Glutamatergic neuron (in vitro differentiated cells): Measurements from ENCODE around the gene BUD31. TPM values are rescaled to one million over a fixed set of nuclear protein-coding genes. Genes with fewer than 3 reads are reported as not detected.

Source experiments
- DNase-seq: peaks from one replicate; pipeline ENCODE4 v3.0.0; 2022
- H3K27ac Mint-ChIP-seq: one replicate; pipeline ENCODE4 v1.8.0; 2020; ENCODE audit warnings: mild to moderate bottlenecking, mixed read lengths, inconsistent platforms; ENCODE audit not compliant: unreplicated experiment
- H3K27me3 Mint-ChIP-seq: one replicate; pipeline ENCODE4 v1.8.0; 2020; ENCODE audit warnings: mild to moderate bottlenecking, moderate library complexity, mixed read lengths, inconsistent platforms; ENCODE audit not compliant: unreplicated experiment
- H3K36me3 Mint-ChIP-seq: one replicate; pipeline ENCODE4 v1.8.0; 2020; ENCODE audit warnings: mild to moderate bottlenecking, mixed read lengths, inconsistent platforms; ENCODE audit not compliant: unreplicated experiment
- H3K4me1 Mint-ChIP-seq: one replicate; pipeline ENCODE4 v1.8.0; 2020; ENCODE audit warnings: mild to moderate bottlenecking, low read depth, mixed read lengths, inconsistent platforms; ENCODE audit not compliant: unreplicated experiment
- H3K4me3 Mint-ChIP-seq: one replicate; pipeline ENCODE4 v1.8.0; 2020; ENCODE audit warnings: mild to moderate bottlenecking, mixed read lengths, inconsistent platforms; ENCODE audit not compliant: unreplicated experiment
- H3K9me3 Mint-ChIP-seq: one replicate; pipeline ENCODE4 v1.8.0; 2020; ENCODE audit warnings: mild to moderate bottlenecking, moderate library complexity, mixed read lengths, inconsistent platforms; ENCODE audit not compliant: unreplicated experiment
- total RNA-seq: library from RNA; stranded (reverse); fragmentation: NEBNext Ultra II Directional; extraction: Animal tissue kit (Norgen Biotek cat#: 25700); gene quantifications from one replicate; pipeline ENCODE4 v1.2.1, GENCODE V29; 2021; ENCODE audit not compliant: unreplicated experiment
- TF ChIP-seq, protein P1 (sequence below): fragments of 200-600 bp; sonication (generic); IDR thresholded peaks from one replicate; pipeline ENCODE4 v1.5.0; 2021; ENCODE audit not compliant: partially characterized antibody, unreplicated experiment

The BUD31 gene
- total RNA-seq, 1 donor from 2014 or later = 73.9 TPM

DNA sequence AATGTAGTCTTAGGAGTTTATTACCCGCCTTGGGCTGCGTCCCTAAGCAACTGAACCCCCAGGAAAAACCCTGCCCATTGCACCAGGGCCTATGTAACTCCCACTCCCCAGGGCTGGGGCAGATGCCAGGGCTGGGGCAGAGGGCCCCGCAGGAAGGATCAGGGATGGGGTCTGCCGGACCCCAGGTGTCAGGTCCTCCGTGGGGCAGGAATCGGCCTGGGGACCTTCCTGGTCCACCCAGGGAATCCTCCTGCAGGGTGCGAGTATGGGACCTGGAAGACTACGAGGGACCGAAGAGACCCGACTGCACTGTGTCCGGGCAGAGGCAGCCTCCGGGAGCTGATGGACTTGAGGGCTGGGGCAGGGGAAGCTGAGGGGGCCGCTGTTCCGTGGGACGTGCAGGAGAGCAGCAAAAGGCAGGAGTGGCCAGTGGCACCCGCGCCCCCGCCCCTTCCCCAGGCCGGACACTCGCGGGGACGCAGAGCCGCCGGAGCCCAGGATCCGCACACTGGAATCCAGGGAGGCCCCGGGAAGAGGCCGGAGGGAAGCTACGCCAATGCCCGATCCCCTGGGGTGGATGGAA is 59.7 kb downstream of the BUD31 start:
- Mint-ChIP-seq H3K27ac (no peak overlapping the region), H3K27me3 (peaks cover 19% of the 10 kb centered on the region)
- TF ChIP-seq, protein P1, sequence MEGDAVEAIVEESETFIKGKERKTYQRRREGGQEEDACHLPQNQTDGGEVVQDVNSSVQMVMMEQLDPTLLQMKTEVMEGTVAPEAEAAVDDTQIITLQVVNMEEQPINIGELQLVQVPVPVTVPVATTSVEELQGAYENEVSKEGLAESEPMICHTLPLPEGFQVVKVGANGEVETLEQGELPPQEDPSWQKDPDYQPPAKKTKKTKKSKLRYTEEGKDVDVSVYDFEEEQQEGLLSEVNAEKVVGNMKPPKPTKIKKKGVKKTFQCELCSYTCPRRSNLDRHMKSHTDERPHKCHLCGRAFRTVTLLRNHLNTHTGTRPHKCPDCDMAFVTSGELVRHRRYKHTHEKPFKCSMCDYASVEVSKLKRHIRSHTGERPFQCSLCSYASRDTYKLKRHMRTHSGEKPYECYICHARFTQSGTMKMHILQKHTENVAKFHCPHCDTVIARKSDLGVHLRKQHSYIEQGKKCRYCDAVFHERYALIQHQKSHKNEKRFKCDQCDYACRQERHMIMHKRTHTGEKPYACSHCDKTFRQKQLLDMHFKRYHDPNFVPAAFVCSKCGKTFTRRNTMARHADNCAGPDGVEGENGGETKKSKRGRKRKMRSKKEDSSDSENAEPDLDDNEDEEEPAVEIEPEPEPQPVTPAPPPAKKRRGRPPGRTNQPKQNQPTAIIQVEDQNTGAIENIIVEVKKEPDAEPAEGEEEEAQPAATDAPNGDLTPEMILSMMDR = no peak

More for the DNA sequence above, 59.7 kb downstream of the BUD31 start:
- Mint-ChIP-seq H3K36me3 (no peaks in the 10 kb centered on the region), H3K4me1 (peaks cover 3% of the 10 kb centered on the region), H3K4me3 (no peak overlapping the region), H3K9me3 (peaks cover 17% of the 10 kb centered on the region)
- no peak for DNase-seq

Other genes with a start within 250 kb of the BUD31 start
- not detected for gene KPNA7, start 200.9 kb upstream of the BUD31 start, total RNA-seq
- not detected for gene MYH16, start 136.1 kb upstream of the BUD31 start, total RNA-seq
- 173 TPM for gene ARPC1A, start 83.1 kb upstream of the BUD31 start, total RNA-seq
- 9.5 TPM for gene ARPC1B, start 34.2 kb upstream of the BUD31 start, total RNA-seq
- gene PDAP1, start 372 bp upstream of the BUD31 start, total RNA-seq = 134 TPM
- 5.5 TPM for gene PTCD1, start 29.8 kb downstream of the BUD31 start, total RNA-seq
- 106 TPM for gene CPSF4, start 30.0 kb downstream of the BUD31 start, total RNA-seq
- 291 TPM for gene ATP5MF, start 57.2 kb downstream of the BUD31 start, total RNA-seq
- 19.5 TPM for gene ZNF789, start 63.9 kb downstream of the BUD31 start, total RNA-seq
- gene ZNF394, start 91.3 kb downstream of the BUD31 start, total RNA-seq = 19.9 TPM
- 18.7 TPM for gene ZKSCAN5, start 95.7 kb downstream of the BUD31 start, total RNA-seq
- 8.1 TPM for gene FAM200A, start 143.1 kb downstream of the BUD31 start, total RNA-seq
- gene ZNF655, start 149.7 kb downstream of the BUD31 start, total RNA-seq = 74.0 TPM
- 0.66 TPM for gene TMEM225B, start 189.3 kb downstream of the BUD31 start, total RNA-seq
- gene ZSCAN25, start 208.0 kb downstream of the BUD31 start, total RNA-seq = 26.6 TPM